Heart right ventricle (tissue), 16 donors: Measurements from ENCODE around the gene UBXN1. TPM values are rescaled to one million over a fixed set of nuclear protein-coding genes. Genes with fewer than 3 reads are reported as not detected.
A peak's percentile ranks its signal among the peaks of the same experiment; 100 is the strongest.

Experiments
- ATAC-seq, 8 donors: fragments of 200-7000 bp; cut with Tn5 transposase; one replicate each; pipeline ENCODE4 v1.9.1; 2020; ENCODE audit warnings: mild to moderate bottlenecking in 8 of 8, moderate library complexity in 8 of 8, moderate number of reproducible peaks in 1 of 8
- DNase-seq, 2 donors: peaks; one replicate each; pipeline ENCODE4 v3.0.0-alpha.2; 2020
- H3K27ac ChIP-seq, 10 donors: fragments of 200-600 bp; sonication (generic) in 2 of 10; one replicate each; pipeline versions ENCODE4 v1.5.0 to v1.8.0; 2020 to 2022; ENCODE audit warnings: mild to moderate bottlenecking in 3 of 10
- H3K27me3 ChIP-seq, 7 donors: fragments of 200-600 bp; one replicate each; pipeline ENCODE4 v1.8.0; 2021 to 2022; ENCODE audit warnings: mild to moderate bottlenecking in 2 of 7
- H3K36me3 ChIP-seq, 9 donors: fragments of 200-600 bp; sonication (generic) in 1 of 9; one replicate each; pipeline versions ENCODE4 v1.5.0 to v1.8.0; 2020 to 2022; ENCODE audit warnings: mild to moderate bottlenecking in 2 of 9
- H3K4me1 ChIP-seq, 9 donors: fragments of 200-600 bp; sonication (generic) in 1 of 9; one replicate each; pipeline versions ENCODE4 v1.5.0 to v1.8.0; 2020 to 2022; ENCODE audit warnings: mild to moderate bottlenecking in 4 of 9
- H3K4me3 ChIP-seq, 10 donors: fragments of 200-600 bp; sonication (generic) in 2 of 10; one replicate each; pipeline versions ENCODE4 v1.5.0 to v1.8.0; 2020 to 2022; ENCODE audit warnings: mild to moderate bottlenecking in 7 of 10, moderate library complexity in 2 of 10
- H3K9me3 ChIP-seq, 11 donors: fragments of 200-600 bp in 10 of 11; sonication (generic) in 2 of 11; one replicate each; pipeline versions ENCODE4 v1.5.0 to v1.8.0; 2013 to 2022; ENCODE audit warnings: mild to moderate bottlenecking in 2 of 11, control low read depth in 1 of 11, moderate library complexity in 1 of 11
- CTCF ChIP-seq, 9 donors: fragments of 200-600 bp; sonication (generic) in 2 of 9; IDR thresholded peaks; one replicate each; pipeline versions ENCODE4 v1.5.0 to v1.8.0; 2021 to 2022; ENCODE audit warnings: antibody characterized with exemption in 9 of 9, mild to moderate bottlenecking in 5 of 9, moderate library complexity in 1 of 9
- WGBS, 2 donors: extraction: QIAGEN DNeasy Blood & Tissue Kit; methylation state at CpG; one replicate each; pipeline ENCODE4 v1.1.7; 2013; ENCODE audit warnings: inconsistent platforms in 1 of 2; 5-methylcytosine and 5-hydroxymethylcytosine counted together
- intact Hi-C, 10 donors: fragments of 100-400 bp; cut with DNase I; formaldehyde crosslinking; loops; one replicate each; pipeline versions ENCODE4 v1.11.1 to v1.14.2; 2022
- polyA plus RNA-seq, 2 donors: library from polyadenylated mRNA; stranded (reverse); fragments of 200-250 nt; gene quantifications; one replicate each; pipeline ENCODE4 v1.2.3, GENCODE V29; 2013
- total RNA-seq, 10 donors: library from RNA; stranded (reverse); fragmentation: NEBNext Ultra II Directional in 3 of 10; extraction: Animal tissue kit (Norgen Biotek cat#: 25700) in 3 of 10; gene quantifications; one replicate each; pipeline versions ENCODE4 v1.2.1 to v1.2.4, GENCODE V29; 2021 to 2023
- donor health status: Arrhythmogenic right ventricular cardiomyopathy.
- donor health status: ischemic (EF 13 %, LVEDD 7.1; RV severe dilation, severe dysfunction).
- donor health status: healthy with polysubstance abuse.
- donor health status: DM: no; HTN: yes; CAD: no.
- donor health status: DM: no; HTN: no; CAD: no.
- donor health status: ischemic (EF 25% LVEDD 6.9; RV normal size, moderate dysfunction).
- donor health status: ischemic (EF 25% LVEDD 5.7; RV mildly dilated, moderate dysfunction).
- donor health status: healthy.
- donor health status: DM: yes; HTN: yes; CAD: no.
- donor health status: Ischemic cardiomyopathy.
- donor health status: ischemic (EF 35%, LVEDD 5.7; RV mildly dilated, moderate dysfunction).
- donor health status: nonischemic (EF 11% LVEDD 7.7; RV severe dilation, severe dysfunction).
- donor health status: DM: yes; HTN: yes; CAD: no.
- donor health status: PGD.
- donor health status: ischemic (EF 29% LVEDD 5.4; RV normal size, mild dysfunction).
- donor health status: nonischemic (EF 23%, LVEDD 6.1; RV moderate dilation, normal function).

UBXN1 gene
- total and polyA plus RNA-seq, 12 donors, result 57.8 to 175 (median 82.4) TPM

GRCh38 chr11:62708392-62708791, 29.5 kb upstream of the UBXN1 start:
- 66 to 74% methylated on average over 5 of the region's 5 CpGs for WGBS, 2 donors
- no peaks in the 10 kb centered on the region for H3K27me3 ChIP-seq

GRCh38 chr11:62707277-62707861, 28.5 kb upstream of the UBXN1 start, which contains the start of the genes BSCL2 and GNG3:
BSCL2 (minus strand) TSS chr11:62707424; CDS start chr11:62707195, 229 bp downstream.
GNG3 (plus strand) TSS chr11:62707676; CDS start chr11:62708296, 620 bp downstream.
- H3K36me3 ChIP-seq, result peaks cover 0 to 26% (median 3%) of the 10 kb centered on the region in 9 donors
- no peaks in the 10 kb centered on the region for H3K9me3 ChIP-seq
- no peak for ATAC-seq
- H3K27ac ChIP-seq, result peak within 1 kb of the TSS; percentile 63 to 100 (median 96)
- no peaks in the 10 kb centered on the region for H3K27me3 ChIP-seq
- no peak for TF ChIP-seq CTCF (IDR thresholded peaks at IDR 0.05)
- no peak for DNase-seq
- intact Hi-C loops, result loop anchor here in 3 of 10 donors (5.0 kb wide), 3 partner anchors 35 to 135 kb away; partner anchors contain the start of genes LBHD1 (in 2 of the 3), UQCC3 (in 2 of the 3), C11orf98 (in 1 of the 3) and CSKMT (in 1 of the 3)
- H3K4me3 ChIP-seq, result peak within 1 kb of the TSS; percentile 42 to 90 (median 72)
- peaks cover 23 to 64% (median 40%) of the 10 kb centered on the region in 9 donors for H3K4me1 ChIP-seq
- WGBS, 2 donors, result 70 to 83% methylated on average over 10 of the region's 10 CpGs

More at GRCh38 chr11:62708392-62708791, 29.5 kb upstream of the UBXN1 start:
- Histone ChIP-seq H3K4me3 (peak overlapping the region in 8 of 10 donors; percentile 47 to 75 (median 70)), H3K9me3 (no peaks in the 10 kb centered on the region), H3K4me1 (peaks cover 26 to 73% (median 45%) of the 10 kb centered on the region in 9 donors), H3K27ac (peak overlapping the region in 8 of 10 donors; percentile 22 to 100 (median 98)), H3K36me3 (peaks cover 0 to 34% (median 7%) of the 10 kb centered on the region in 9 donors)
- no peak for DNase-seq
- ATAC-seq, result peak in 1 of 8 donors; percentile 0
- TF ChIP-seq CTCF (IDR thresholded peaks at IDR 0.05), result no peak
- intact Hi-C loops, result loop anchor here in 3 of 10 donors (2.0 to 5.0 kb wide), 4 partner anchors 18 to 134 kb away; partner anchors contain the start of genes LBHD1 (in 2 of the 3), UQCC3 (in 2 of the 3), C11orf98 (in 1 of the 3) and CSKMT (in 1 of the 3)

GRCh38 chr11:62706850-62707247, 28.0 kb upstream of the UBXN1 start:
- ATAC-seq (no peak), DNase-seq (no peak)
- intact Hi-C loops, result loop anchor here in 3 of 10 donors (5.0 kb wide), 3 partner anchors 35 to 135 kb away; partner anchors contain the start of genes LBHD1 (in 2 of the 3), UQCC3 (in 2 of the 3), C11orf98 (in 1 of the 3) and CSKMT (in 1 of the 3)
- 76 to 81% methylated on average over 8 of the region's 8 CpGs for WGBS, 2 donors
- Histone ChIP-seq H3K36me3 (peaks cover 0 to 26% (median 0%) of the 10 kb centered on the region in 9 donors), H3K9me3 (no peaks in the 10 kb centered on the region), H3K27me3 (no peaks in the 10 kb centered on the region), H3K27ac (peak overlapping the region; percentile 63 to 91 (median 81)), H3K4me1 (peaks cover 23 to 61% (median 40%) of the 10 kb centered on the region in 9 donors), H3K4me3 (peak overlapping the region; percentile 42 to 90 (median 72))
- TF ChIP-seq CTCF (IDR thresholded peaks at IDR 0.05), result no peak
